Measurements from ENCODE around the gene MTERF4. TPM values are rescaled to one million over a fixed set of nuclear protein-coding genes. Genes with fewer than 3 reads are reported as not detected.
"Not testable (repeated sequence)": the region's sequence is repeated elsewhere in the genome, so short reads cannot be mapped to it uniquely, and the experiment has no call there.

Gene MTERF4
- total RNA-seq, 6 experiments from 2014 or later, result 12.1 to 26.3 (median 17.0) TPM

- 84% methylated on average over 14 of the region's 14 CpGs for WGBS (ENCODE audit: insufficient coverage, low coverage, low lambda C conversion rate, missing lambda C conversion rate)
- intact Hi-C loops (cut with DNase I), result no loop called here
- Histone ChIP-seq H3K27ac (no peak overlapping the region), H3K9me3 (no peaks in the 10 kb centered on the region), H3K4me3 (no peak overlapping the region), H3K36me3 (peaks cover 6 to 58% (median 18%) of the 10 kb centered on the region in 4 donors), H3K4me1 (peaks cover 0 to 24% (median 12%) of the 10 kb centered on the region in 4 donors), H3K27me3 (no peaks in the 10 kb centered on the region)
- ATAC-seq, result no peak
- no peak for DNase-seq
- TF ChIP-seq CTCF (IDR thresholded peaks at IDR 0.05), result no peak
- TF ChIP-seq POLR2A (IDR thresholded peaks at IDR 0.05), result no peak
Measured at GRCh38 chr2:241095594-241096290, 6.3 kb downstream of the MTERF4 start.

- intact Hi-C loops (cut with DNase I), result no loop called here
- Histone ChIP-seq H3K27me3 (no peaks in the 10 kb centered on the region), H3K4me3 (no peak overlapping the region), H3K27ac (no peak overlapping the region), H3K36me3 (peaks cover 6 to 65% (median 18%) of the 10 kb centered on the region in 4 donors), H3K4me1 (peaks cover 0 to 24% (median 11%) of the 10 kb centered on the region in 4 donors), H3K9me3 (no peaks in the 10 kb centered on the region)
- WGBS (ENCODE audit: insufficient coverage, low coverage, low lambda C conversion rate, missing lambda C conversion rate), result 65% methylated on average over 4 of the region's 6 CpGs
- TF ChIP-seq POLR2A (IDR thresholded peaks at IDR 0.05) (no peak), CTCF (IDR thresholded peaks at IDR 0.05) (no peak)
- DNase-seq, result no peak
- peak in 2 of 4 donors; percentile 23 to 40 for ATAC-seq
Measured at GRCh38 chr2:241094924-241095420, 7.1 kb downstream of the MTERF4 start.

GRCh38 chr2:241094172-241094571 lies 7.9 kb downstream of the MTERF4 start:
- WGBS (ENCODE audit: insufficient coverage, low coverage, low lambda C conversion rate, missing lambda C conversion rate), result 89% methylated on average over 5 of the region's 7 CpGs
- ATAC-seq, result no peak
- intact Hi-C loops (cut with DNase I), result no loop called here
- Histone ChIP-seq H3K27me3 (no peaks in the 10 kb centered on the region), H3K4me3 (no peak overlapping the region), H3K9me3 (no peaks in the 10 kb centered on the region), H3K4me1 (peaks cover 0 to 24% (median 11%) of the 10 kb centered on the region in 4 donors), H3K27ac (no peak overlapping the region), H3K36me3 (peaks cover 6 to 65% (median 20%) of the 10 kb centered on the region in 4 donors)
- TF ChIP-seq POLR2A (IDR thresholded peaks at IDR 0.05) (no peak), CTCF (IDR thresholded peaks at IDR 0.05) (no peak)
- DNase-seq, result no peak

GRCh38 chr2:241093133-241093781 lies 8.8 kb downstream of the MTERF4 start:
- H3K4me3 ChIP-seq; intact Hi-C loops (cut with DNase I); H3K27me3 ChIP-seq; H3K9me3 ChIP-seq; H3K27ac ChIP-seq: not testable (repeated sequence)
- DNase-seq (peak in 1 of 3 donors; percentile 39), ATAC-seq (peak; percentile 69 to 88 (median 78))
- Histone ChIP-seq H3K36me3 (peaks cover 6 to 71% (median 23%) of the 10 kb centered on the region in 4 donors), H3K4me1 (peaks cover 0 to 24% (median 11%) of the 10 kb centered on the region in 4 donors)
- 47% methylated on average over 10 of the region's 10 CpGs for WGBS (ENCODE audit: insufficient coverage, low coverage, low lambda C conversion rate, missing lambda C conversion rate)

GRCh38 chr2:241092677-241093076 lies 9.4 kb downstream of the MTERF4 start:
- Histone ChIP-seq H3K27me3 (no peaks in the 10 kb centered on the region), H3K36me3 (peaks cover 6 to 77% (median 27%) of the 10 kb centered on the region in 4 donors), H3K9me3 (no peaks in the 10 kb centered on the region), H3K4me1 (peaks cover 0 to 24% (median 11%) of the 10 kb centered on the region in 4 donors), H3K4me3 (no peak overlapping the region), H3K27ac (no peak overlapping the region)
- intact Hi-C loops (cut with DNase I), result no loop called here
- WGBS (ENCODE audit: insufficient coverage, low coverage, low lambda C conversion rate, missing lambda C conversion rate), result 76% methylated on average over 4 of the region's 8 CpGs
- TF ChIP-seq POLR2A (IDR thresholded peaks at IDR 0.05), result no peak
- no peak for TF ChIP-seq CTCF (IDR thresholded peaks at IDR 0.05)
- DNase-seq (peak in 1 of 3 donors; percentile 39), ATAC-seq (peak in 2 of 4 donors; percentile 5 to 8)
